ENCODE results near the gene ABR.
"Not testable (repeated sequence)": the region's sequence is repeated elsewhere in the genome, so short reads cannot be mapped to it uniquely, and the experiment has no call there.

The ABR gene

GRCh38 chr17:1147664-1148063 lies 32.1 kb downstream of the ABR start:
- no peak for DNase-seq (ENCODE audit: low read depth)

- no peak for DNase-seq (ENCODE audit: low read depth)
These were observed 33.1 kb downstream of the ABR start for GRCh38 chr17:1146561-1147265.

- DNase-seq (ENCODE audit: low read depth), result no peak
These were observed 34.3 kb downstream of the ABR start for GRCh38 chr17:1145311-1145986.

- no peak for DNase-seq (ENCODE audit: low read depth)
These were observed 35.6 kb downstream of the ABR start for GRCh38 chr17:1144162-1144561.

- no peak for DNase-seq (ENCODE audit: low read depth)
These were observed 36.2 kb downstream of the ABR start for GRCh38 chr17:1143573-1143972.

GRCh38 chr17:1142561-1142971 lies 37.2 kb downstream of the ABR start:
- no peak for DNase-seq (ENCODE audit: low read depth)

GRCh38 chr17:1137465-1137894 lies 42.3 kb downstream of the ABR start:
- no peak for DNase-seq (ENCODE audit: low read depth)

GRCh38 chr17:1136748-1137147 lies 43.0 kb downstream of the ABR start:
- no peak for DNase-seq (ENCODE audit: low read depth)

GRCh38 chr17:1134634-1135324 lies 45.0 kb downstream of the ABR start:
- DNase-seq (ENCODE audit: low read depth), result no peak

GRCh38 chr17:1130191-1130590 lies 49.6 kb downstream of the ABR start:
- DNase-seq (ENCODE audit: low read depth), result no peak

GRCh38 chr17:1128463-1128862 lies 51.3 kb downstream of the ABR start:
- not testable (repeated sequence) for DNase-seq (ENCODE audit: low read depth)

GRCh38 chr17:1126801-1127550 lies 52.8 kb downstream of the ABR start:
- DNase-seq (ENCODE audit: low read depth), result no peak

- DNase-seq (ENCODE audit: low read depth), result no peak
These were observed 53.5 kb downstream of the ABR start for GRCh38 chr17:1126250-1126797.

GRCh38 chr17:1125788-1126145 lies 54.0 kb downstream of the ABR start:
- no peak for DNase-seq (ENCODE audit: low read depth)

- DNase-seq (ENCODE audit: low read depth), result no peak
These were observed 54.6 kb downstream of the ABR start for GRCh38 chr17:1124896-1125787.

- no peak for DNase-seq (ENCODE audit: low read depth)
These were observed 55.7 kb downstream of the ABR start for GRCh38 chr17:1123921-1124715.

GRCh38 chr17:1123393-1123831 lies 56.4 kb downstream of the ABR start:
- DNase-seq (ENCODE audit: low read depth), result no peak

GRCh38 chr17:1122533-1123392 lies 57.0 kb downstream of the ABR start:
- DNase-seq (ENCODE audit: low read depth), result no peak

GRCh38 chr17:1121442-1121817 lies 58.4 kb downstream of the ABR start:
- DNase-seq (ENCODE audit: low read depth), result not testable (repeated sequence)
